GM21576 (cell line): Measurements from ENCODE around the gene LAMTOR4.

ENCODE experiments used
- ATAC-seq: cut with Tn5 transposase; IDR thresholded peaks from one replicate; pipeline ENCODE4 v1.9.1; 2021; ENCODE audit warnings: mild to moderate bottlenecking, moderate library complexity; ENCODE audit not compliant: unreplicated experiment

The LAMTOR4 gene

DNA sequence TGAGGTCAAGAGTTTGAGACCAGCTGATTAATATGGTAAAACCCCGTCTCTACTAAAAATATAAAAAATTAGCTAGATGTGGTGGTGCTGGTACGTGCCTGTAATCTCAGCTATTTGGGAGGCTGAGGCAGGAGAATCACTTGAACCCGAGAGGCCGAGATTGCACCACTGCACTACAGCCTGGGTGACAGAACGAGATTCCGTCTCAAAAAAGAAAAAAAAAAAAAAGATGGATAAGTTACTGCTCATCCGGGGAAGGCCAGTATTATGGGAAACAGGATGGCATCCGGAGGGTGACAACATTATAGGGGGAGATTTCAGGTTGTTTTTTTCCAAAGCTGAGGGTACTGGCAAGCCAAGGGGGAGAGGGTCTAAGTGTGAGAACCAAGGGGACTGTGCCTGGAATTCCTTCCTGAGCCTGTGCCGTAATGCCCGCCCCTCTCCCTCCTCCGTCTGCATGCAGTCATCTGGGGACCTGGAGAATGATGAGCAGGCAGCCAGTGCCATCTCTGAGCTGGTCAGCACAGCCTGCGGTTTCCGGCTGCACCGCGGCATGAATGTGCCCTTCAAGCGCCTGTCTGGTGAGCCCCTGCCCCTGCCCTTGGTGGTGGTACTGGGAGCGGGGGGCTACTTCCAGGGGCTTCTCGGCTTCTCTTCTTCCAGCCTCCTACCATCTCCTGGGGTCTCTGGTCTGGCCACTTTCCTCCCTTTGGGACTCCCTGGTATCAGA lies 4.4 kb downstream of the LAMTOR4 start:
- ATAC-seq = no peak

DNA sequence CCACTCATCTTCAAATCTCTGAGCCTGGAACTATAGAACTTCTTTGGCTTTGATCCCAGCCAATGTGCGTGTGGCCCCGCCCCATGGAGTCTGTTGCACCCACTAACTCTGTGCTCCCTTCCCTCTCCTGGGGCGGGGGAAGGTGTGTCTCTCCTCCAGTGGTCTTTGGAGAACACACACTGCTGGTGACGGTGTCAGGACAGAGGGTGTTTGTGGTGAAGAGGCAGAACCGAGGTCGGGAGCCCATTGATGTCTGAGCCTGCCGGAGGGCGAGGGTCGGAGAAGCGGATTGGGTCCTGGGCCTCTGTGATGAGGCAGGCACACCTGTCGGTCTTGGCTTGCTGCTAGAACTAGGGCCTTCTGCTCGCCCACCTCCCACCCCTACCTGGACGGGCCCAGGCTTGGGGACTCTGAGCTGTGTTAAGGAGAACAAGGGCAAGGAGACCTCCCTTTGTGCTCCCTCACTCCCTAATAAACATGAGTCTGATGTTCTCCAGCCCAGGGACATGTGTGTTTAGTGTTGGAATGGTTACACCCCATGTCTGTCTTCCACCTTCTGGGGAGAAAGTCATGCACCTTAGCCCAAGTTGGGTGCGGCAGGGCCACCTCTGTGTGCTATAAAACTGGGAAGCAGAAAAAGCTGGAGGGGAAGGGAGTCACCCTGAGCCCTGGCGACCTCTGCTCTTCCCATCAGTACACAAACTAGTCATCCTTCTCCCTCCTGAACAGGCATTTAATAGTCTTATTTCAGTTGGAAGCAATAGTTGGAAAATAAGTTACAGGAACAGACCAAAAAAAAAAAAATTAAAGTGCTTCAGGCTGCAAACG lies 5.2 kb downstream of the LAMTOR4 start:
- ATAC-seq = no peak

DNA sequence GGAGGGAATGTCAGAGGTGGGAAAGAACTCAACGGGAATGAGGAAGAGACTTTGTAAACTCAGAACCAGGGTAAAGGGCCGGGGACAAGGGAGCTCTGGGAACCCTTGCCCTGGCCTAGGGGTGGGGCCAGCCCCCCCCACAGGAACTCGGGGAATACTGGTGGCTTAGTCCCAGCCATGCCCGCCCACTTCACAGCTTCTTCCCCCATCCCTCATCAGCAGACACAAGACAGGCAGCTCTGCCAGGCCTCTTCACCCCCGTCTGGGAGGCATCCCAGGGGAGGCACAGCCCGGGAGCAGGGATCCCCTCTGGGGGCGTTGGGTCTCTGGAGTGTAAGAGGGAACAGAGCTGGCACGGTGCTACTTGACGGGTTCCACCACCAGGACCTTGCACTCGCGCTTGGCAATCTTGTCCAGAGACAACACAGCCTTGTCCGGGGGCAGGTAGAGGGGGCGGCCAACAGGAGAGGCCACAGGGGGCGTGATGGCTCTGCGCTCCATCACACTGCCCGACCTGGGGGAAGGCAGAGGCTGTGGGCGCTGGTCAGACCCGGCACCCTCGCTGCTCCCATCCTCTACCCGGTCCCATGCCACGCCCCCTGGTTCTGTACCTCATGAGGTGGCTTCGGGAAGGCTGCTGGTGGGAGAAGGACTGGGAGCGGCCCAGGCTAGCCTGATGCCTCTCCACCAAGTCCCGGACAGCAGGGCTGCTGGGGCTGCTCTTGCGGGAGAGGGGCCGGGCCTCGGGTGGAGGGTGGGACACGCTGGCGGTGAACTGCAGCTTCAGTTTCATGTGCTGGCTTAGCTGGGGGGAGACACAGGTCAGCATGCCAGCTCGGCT lies 6.2 kb downstream of the LAMTOR4 start:
- ATAC-seq = no peak

DNA sequence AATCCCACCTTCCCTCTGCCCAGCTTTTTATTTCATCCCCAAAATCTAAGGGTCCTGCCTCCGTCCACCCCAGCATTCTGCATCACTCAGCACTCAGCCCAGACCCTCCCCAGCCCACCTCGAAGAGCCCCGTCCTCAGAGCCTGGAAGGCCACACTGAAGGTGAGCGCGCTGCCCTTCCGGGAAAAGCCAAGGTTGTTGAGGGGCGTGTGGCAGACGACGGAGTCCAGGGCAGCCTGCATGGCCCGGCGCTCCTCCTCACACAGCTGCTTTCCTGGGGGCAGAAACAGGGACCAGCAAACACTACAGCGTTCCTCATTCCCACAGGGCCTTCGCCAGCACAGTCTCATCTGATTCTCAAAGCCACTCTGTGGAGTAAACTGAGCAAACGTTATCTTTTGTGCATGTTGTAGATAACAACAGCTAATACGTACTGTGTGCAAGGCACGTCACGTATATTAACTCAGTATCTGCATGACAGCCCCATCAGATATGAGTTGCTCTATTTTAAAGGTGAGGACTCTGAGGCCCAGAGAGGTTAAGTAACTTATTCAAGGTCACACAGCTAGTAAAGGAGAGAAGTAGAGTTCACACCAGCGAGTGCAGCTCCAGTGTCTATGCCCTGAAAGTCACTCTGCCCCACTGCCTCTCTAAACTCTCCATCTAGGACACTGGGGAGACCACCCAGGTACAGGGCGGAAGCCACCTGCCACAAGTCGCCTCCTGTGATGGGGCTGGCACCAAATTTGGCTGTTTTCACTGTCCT lies 7.0 kb downstream of the LAMTOR4 start:
- ATAC-seq = no peak

DNA sequence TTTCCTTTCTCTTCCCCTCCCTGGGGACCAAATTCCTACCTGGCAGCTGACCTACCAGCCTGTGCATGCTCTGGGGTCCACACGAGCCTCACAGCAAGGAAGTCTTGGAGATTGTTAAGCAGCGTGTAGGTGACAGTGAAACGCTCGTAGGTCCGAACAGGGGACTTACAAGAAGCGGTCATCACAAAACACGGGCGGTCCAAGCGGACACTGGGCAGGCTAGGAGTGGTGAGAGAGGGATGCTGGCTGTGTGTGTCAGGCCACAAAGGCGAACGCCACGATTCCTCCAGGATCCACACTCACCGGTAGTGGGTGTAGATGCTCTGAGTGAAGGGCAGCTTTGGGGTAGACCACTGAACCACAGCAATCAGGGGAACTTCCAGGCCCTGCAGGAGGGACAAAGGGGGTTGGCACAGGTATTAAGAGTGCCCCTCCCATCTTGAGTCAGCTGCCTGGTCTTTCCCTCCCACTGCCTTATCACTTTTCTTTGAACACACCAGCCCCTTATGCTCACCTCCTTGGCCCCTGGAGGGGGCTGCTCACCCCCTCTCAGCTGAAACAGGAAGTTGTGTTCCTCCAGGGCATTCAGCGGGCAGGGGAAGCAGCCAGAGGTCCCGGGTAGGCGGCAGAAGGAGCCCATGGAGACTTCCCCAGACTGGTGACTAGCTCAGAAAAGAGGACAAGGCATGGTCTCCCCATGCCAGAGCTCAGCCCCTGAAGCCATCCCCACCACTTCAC lies 7.8 kb downstream of the LAMTOR4 start:
- ATAC-seq = no peak

DNA sequence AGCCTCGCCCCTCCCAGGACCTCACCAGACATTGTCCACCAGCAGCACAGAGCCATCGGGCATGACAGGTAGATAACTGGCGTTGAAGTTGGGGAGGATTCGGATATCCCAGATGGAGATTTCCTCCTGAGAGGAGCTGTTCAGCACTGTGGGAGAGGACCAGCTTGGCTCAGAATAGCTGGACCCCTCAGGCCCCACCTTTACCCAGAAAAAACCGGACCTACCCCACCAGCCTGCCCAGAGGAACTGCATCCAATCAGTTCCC lies 8.3 kb downstream of the LAMTOR4 start:
- no peak for ATAC-seq

DNA sequence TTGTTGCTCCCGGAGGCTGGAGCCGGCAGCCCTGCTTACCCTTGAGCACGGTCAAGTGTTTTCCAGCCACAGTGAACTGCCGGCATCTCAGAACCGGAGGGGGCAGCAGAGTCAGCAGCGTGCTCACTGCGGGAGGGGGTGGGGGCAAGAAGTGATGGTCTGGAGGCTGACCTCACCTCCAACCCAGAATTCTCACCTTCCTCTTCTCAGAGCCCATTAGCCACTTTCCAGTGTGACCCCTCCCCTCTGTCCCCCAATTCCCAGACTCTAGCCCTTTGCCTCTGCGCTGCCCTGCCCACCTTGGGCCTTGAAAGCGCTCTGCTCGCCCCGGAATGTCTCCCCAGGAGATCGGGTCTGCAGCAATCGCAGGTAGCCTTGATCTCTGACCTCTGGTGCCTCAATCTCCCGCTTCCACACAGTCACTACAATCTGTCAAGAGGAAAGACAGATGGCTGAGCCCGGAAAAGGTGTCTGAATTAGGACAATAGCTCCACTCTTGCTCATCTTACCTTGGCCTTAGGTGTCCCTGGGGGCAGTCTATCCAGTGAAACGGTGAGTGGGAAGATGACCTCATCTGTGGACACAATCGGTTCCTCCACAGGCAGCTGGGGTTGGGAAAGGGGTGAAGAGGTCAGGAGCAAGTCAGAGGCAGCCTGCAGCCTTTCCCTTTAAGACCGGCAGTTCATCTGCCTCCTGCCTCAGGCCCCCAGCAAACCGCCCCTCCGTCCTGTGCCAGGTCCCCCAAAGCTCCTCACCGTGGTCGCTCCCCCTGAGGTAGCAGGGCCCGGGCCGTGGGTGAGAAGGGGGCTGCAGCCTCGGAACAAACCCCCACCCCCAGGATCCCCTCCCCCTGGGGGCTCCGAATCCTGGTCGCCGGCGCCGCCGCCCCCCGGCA lies 8.9 kb downstream of the LAMTOR4 start:
- ATAC-seq = no peak

DNA sequence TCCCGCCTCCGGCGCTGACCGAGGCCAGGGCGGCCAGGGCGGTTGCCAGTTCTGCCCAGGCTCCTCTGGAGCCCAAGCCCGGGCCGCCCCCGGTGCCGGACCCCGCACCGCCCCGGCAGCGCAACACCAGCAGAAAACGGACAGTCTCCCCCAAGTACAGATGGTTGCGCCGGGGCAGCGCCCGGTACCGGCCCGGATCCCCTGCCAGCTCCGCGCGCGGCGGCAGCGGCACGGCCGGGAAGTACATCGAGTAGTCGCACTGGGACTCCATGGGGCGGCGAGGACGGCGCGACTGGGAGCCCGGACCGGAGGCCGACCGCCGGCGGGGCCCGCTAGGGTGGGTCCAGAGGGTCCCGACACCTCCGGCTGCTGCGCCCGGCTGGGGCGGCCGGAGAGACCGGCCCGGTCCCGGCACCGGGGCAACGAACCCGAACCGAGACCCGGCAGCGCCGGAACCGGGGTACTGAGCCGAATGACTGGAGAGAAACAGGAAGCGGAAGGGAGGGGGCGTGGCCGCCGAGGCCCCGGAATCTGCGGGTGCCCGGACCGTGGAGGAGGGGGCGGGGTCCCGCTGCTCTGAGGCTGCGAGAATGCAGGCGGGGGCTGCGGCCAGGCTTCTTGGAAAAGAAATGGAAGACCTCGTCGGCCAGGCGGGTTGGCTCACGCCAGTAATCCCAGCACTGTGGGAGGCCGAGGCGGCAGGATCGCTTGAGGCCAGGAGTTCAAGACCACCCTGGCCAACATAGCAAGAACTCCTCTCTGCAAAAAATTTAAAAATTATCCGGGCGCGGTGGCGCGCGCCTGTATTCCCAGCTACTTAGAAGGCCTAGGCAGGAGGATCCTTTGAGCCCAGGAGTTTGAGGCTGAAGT lies 9.7 kb downstream of the LAMTOR4 start, which contains the start of gene TRAPPC14:
TRAPPC14 (minus strand) TSS at position 495 of the 870 bp plus-strand sequence; CDS start at position 271, 224 bp downstream.
- peak; percentile 75 for ATAC-seq

DNA sequence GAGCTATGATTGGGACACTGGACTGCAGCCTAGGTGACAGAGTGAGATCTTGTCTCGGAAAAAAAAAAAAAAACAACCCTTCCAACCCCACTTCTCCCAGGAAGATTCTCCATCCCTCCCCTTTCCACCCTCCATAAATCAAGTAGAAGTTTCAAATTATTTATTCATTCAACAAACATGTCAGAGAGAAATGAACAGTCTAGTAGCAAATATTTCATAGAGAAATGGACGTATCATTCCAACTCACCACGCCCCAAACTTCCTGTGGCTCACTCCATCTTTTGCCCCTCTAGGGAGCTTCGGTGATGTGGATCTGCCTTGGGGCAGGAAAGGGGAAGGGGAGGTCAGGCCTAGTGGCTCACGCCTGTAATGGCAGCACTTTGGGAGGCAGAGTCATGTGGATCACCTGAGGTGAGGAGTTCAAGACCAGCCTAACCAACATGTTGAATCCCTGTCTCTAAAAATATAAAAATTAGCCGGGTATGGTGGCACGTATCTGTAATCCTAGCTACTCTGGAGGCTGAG lies 10.4 kb downstream of the LAMTOR4 start:
- no peak for ATAC-seq

DNA sequence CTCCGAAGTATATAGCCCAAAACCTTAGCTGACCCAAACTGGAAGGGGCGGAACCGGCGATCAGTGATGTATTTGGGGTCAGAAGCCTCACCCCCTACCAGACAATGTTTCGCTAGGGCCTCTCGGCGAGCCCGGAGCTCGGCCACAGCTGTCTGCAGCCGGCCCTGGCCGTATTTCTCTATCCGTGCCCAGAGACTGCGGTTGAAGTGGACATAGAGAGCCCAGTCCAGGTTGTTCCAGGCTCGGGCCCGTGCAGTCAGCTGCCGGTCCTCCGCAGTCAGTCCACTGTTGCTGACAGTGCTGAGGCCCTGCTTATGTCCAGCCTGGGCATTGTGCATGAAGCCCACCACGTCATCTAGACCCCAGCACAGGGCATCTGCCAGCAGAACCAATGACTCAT lies 11.3 kb downstream of the LAMTOR4 start:
- no peak for ATAC-seq

DNA sequence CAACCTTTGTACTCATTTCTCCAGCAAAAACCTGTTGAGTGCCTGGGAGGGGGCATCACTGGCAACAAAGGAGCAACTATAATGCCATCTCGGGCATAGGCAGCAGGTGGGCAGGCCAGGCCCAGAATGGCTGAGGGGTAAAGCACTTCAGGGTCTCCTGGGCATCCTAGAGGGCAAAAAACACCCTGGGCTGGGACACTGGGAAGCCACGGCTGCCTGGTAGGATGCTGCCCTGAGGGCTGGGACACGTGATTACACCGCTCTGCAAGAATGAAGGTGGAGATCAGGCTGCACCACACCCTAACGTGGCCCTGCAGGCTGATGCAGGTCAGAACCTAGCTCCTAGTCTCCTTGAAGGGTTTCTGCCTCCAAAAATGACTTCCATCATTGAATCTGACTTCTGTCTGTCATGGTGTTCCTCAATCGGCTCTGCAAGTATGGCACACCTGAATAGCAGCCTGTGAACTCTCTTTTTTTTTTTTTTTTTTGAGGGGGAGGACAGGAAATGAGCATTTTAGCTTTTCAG lies 14.4 kb downstream of the LAMTOR4 start:
- no peak for ATAC-seq

DNA sequence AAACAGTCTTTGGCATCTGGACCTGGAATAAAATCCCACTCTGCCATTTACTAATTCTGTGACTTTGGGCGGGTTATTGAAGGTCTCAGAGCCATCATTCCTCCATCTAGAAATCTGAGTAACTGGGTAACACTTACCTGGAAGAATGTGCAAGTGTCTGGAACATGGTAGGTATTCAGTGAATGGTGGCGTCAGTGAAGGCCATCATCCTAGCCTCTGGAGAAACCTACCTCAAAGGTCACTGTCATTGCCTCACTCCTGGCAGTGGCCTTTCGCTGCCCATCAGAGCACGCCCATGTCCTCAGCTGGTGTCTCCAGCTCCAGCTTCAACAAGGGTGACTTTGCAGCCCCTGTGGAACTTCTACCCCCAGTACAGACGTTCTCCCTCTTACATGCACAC lies 15.2 kb downstream of the LAMTOR4 start:
- no peak for ATAC-seq

DNA sequence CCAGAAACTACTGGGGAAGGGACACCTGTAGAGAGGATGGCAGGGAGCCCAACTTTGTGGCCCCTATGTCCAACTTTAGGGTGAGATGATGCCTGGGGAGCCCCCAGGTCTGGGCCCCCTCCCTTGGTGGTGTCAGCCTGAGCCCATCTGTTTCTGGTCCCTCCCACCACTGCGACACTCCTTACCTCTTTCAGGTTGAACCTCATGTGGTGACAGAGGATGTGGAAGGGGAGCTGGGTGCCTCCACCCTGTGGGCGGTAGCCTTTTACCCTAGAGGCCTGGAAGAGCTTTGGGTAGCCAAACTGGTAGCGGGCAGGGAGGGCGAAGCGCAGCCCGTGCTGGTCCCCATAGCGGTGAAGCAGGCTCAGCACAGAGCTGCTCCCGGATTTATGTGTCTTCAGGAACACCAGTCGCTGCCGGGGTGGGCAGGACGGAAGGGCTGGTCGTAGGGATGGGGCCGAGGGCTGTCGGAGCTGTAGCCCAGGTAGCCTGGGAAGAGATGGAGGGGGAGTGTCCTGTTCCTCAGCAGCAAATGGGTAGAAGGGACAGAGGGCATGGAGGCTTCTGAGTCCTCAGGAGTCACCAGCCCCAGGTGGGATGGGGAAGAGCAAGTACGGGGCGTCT lies 17.7 kb downstream of the LAMTOR4 start:
- no peak for ATAC-seq

DNA sequence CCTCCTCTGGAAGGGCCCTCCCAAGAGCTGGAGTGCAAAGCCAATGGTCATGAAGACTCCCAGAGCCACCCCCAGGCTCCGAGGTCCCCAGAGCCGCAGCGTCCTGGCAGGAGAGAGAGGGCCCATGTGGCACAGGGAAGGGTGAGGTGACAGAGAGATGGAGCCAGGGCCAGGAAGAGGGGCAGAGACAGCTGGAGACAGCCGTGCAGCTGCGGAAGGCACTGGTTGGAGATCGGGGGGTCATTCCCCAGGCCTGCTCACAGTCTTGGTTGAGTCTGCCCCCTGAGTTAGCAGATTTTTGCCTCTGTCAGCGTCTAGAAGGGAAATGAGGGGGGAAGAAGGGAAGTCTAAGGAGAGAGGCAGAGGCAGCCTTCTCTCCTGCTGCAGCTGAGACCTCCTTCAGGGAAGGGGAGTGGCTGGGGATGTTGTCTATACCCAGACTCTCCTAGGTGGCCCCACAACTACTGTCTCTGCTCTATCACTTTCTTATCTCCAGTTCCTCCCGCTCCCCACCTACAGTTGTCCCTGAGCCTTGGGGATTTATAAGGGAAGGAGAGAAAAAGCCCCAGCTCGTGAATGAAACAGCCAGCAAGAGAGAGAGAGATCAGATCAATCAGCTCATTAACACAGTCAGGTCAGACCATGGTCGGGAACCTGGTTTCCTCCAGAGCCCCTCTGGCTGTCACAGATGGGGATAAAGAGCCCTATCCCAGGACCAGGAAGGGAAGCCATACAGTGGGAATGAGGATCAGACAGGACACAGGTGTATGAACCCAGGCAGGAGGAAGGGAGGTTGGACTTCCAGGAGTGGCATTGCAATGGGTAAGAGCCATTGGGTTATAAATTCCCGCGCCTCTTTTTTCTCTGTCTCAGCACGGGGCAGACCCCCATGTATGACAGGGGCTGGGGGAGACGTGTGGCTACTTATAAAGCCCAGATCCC lies 18.5 kb downstream of the LAMTOR4 start:
- ATAC-seq = no peak

DNA sequence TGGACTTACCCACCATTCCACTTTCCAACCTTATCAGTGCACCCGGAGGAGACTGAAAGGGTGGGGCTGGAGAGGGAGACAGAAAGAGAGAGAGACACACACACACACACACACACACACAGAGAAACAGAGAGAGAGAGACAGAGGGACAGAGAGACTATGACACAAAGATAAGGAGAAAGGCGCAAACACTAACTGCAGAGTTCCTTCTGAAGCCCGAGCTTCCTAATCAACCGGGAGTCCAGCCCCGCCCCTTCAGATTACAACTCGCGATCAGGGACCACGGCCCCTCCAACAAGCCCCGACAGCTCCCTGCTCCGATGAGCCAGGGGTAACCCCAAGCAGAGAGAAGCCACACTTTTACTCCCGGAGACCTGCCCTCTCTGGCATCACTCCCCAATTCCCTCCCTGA lies 19.2 kb downstream of the LAMTOR4 start:
- no peak for ATAC-seq
